HG03520 (cell line): ENCODE results near the gene GPATCH2L.

Source experiments
- ATAC-seq: cut with Tn5 transposase; IDR thresholded peaks from one replicate; pipeline ENCODE4 v1.9.1; 2021; ENCODE audit warnings: mild to moderate bottlenecking, moderate library complexity; ENCODE audit not compliant: unreplicated experiment

The GPATCH2L gene

GRCh38 chr14:76195003-76195402 lies 43.3 kb downstream of the GPATCH2L start:
- ATAC-seq, result no peak

- no peak for ATAC-seq
Measured at GRCh38 chr14:76196980-76197695, 45.4 kb downstream of the GPATCH2L start.

GRCh38 chr14:76201162-76201561 lies 49.4 kb downstream of the GPATCH2L start:
- ATAC-seq, result no peak

- ATAC-seq, result peak; percentile 57
Measured at GRCh38 chr14:76203086-76204001, 51.6 kb downstream of the GPATCH2L start.

GRCh38 chr14:76204461-76205230 lies 52.9 kb downstream of the GPATCH2L start:
- ATAC-seq, result no peak

GRCh38 chr14:76205708-76206107 lies 54.0 kb downstream of the GPATCH2L start:
- ATAC-seq, result no peak

- ATAC-seq, result no peak
Measured at GRCh38 chr14:76208340-76208739, 56.6 kb downstream of the GPATCH2L start.

GRCh38 chr14:76212242-76212641 lies 60.5 kb downstream of the GPATCH2L start:
- no peak for ATAC-seq

GRCh38 chr14:76217179-76217578 lies 65.5 kb downstream of the GPATCH2L start:
- ATAC-seq, result no peak

GRCh38 chr14:76218662-76219061 lies 66.9 kb downstream of the GPATCH2L start:
- ATAC-seq, result no peak

- no peak for ATAC-seq
Measured at GRCh38 chr14:76219873-76220272, 68.2 kb downstream of the GPATCH2L start.

GRCh38 chr14:76227450-76228050 lies 75.8 kb downstream of the GPATCH2L start:
- ATAC-seq, result no peak

- ATAC-seq, result no peak
Measured at GRCh38 chr14:76228138-76228537, 76.4 kb downstream of the GPATCH2L start.

- no peak for ATAC-seq
Measured at GRCh38 chr14:76232800-76233199, 81.1 kb downstream of the GPATCH2L start.

GRCh38 chr14:76235628-76236027 lies 83.9 kb downstream of the GPATCH2L start:
- ATAC-seq, result peak; percentile 9

- peak; percentile 68 for ATAC-seq
Measured at GRCh38 chr14:76236172-76237130, 84.7 kb downstream of the GPATCH2L start.

- ATAC-seq, result no peak
Measured at GRCh38 chr14:76237349-76237990, 85.7 kb downstream of the GPATCH2L start.

GRCh38 chr14:76245097-76245496 lies 93.4 kb downstream of the GPATCH2L start:
- ATAC-seq, result no peak

GRCh38 chr14:76250302-76250701 lies 98.6 kb downstream of the GPATCH2L start:
- no peak for ATAC-seq
